ENCODE data around the gene MYBPC3.

DNA sequence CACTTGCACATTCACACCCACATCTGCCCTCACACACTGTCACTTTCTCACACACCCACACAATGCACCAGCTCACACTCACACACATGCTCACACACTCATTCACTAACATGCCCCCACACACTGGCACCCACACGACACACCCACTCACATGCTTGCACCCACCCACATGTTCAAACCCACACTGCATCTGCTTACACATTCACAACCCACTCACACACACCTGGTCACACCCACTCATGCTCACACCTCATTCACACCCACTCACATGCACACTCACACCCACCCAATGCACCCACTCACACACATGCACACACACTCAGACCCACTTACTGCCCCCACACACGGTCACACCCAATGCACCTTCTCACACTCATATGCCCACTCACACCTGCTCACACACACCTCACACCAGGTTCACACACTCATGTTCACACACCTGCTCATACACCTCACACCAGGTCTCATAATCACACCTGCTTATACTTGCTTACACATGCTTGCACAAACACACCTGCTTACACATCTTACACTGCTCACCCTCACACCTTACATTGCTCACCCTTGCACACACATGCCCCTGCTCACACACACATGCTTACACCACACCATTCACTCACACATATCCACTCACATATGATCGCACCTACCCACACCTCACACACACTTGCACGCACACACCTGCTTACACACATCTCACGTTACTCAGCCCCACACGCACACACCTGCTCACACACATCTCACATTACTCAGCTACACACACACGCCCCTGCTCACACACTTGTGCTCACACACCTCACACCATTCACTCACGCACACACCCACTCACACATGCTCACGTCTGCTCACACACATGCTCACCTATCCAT is 3.9 kb upstream of the MYBPC3 start:
- TF ChIP-seq, protein P1, sequence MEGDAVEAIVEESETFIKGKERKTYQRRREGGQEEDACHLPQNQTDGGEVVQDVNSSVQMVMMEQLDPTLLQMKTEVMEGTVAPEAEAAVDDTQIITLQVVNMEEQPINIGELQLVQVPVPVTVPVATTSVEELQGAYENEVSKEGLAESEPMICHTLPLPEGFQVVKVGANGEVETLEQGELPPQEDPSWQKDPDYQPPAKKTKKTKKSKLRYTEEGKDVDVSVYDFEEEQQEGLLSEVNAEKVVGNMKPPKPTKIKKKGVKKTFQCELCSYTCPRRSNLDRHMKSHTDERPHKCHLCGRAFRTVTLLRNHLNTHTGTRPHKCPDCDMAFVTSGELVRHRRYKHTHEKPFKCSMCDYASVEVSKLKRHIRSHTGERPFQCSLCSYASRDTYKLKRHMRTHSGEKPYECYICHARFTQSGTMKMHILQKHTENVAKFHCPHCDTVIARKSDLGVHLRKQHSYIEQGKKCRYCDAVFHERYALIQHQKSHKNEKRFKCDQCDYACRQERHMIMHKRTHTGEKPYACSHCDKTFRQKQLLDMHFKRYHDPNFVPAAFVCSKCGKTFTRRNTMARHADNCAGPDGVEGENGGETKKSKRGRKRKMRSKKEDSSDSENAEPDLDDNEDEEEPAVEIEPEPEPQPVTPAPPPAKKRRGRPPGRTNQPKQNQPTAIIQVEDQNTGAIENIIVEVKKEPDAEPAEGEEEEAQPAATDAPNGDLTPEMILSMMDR (IDR thresholded peaks at IDR 0.05): no peak
- TF ChIP-seq POLR2A (IDR thresholded peaks at IDR 0.05): no peak

Data from vagina (tissue), 2 donors.